Hepatic stellate cell (primary cell): ENCODE measurements around the gene NDUFC1.
"Not testable (repeated sequence)": the region's sequence is repeated elsewhere in the genome, so short reads cannot be mapped to it uniquely, and the experiment has no call there.

Experiments
- DNase-seq: peaks from one replicate; pipeline ENCODE4 v3.0.0; 2011; ENCODE audit warnings: low spot score

The NDUFC1 gene

DNA sequence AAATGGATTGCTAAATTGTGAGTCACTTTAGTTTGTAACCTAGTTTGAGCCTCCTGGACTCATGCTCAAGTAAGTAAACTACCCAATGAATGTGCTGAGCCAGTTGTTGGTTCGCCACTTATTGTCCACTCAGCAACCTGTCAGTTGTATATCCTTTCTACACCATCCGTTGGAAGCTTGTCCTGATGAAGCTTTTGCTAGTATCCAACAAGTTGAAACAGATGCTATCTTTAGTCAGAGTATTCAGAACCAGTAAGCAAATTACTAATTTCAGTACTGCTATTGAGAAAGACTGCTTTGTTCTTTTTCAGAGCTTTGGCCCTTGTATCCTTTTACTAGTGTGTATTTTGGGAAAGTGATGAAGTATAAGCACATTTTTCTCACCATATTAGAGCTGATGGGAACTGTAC is 5.3 kb downstream of the NDUFC1 start:
- DNase-seq: no peak

DNA sequence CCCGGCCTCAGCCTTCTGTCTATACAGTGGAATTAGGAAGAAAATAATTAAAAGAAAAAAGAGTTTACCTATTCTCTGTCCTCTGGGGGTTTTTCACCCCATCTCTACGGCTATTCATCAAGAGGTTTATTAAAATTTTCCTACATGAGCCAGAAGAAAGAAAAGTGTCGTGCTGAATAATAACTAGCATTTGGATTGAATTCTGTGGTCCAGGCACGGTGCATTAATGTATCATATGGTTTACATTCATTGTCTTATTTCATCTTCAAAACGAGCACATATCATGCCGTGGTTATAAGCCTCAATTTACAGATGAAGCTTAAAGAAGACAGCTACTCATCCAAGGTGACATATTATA is 6.4 kb downstream of the NDUFC1 start:
- no peak for DNase-seq

DNA sequence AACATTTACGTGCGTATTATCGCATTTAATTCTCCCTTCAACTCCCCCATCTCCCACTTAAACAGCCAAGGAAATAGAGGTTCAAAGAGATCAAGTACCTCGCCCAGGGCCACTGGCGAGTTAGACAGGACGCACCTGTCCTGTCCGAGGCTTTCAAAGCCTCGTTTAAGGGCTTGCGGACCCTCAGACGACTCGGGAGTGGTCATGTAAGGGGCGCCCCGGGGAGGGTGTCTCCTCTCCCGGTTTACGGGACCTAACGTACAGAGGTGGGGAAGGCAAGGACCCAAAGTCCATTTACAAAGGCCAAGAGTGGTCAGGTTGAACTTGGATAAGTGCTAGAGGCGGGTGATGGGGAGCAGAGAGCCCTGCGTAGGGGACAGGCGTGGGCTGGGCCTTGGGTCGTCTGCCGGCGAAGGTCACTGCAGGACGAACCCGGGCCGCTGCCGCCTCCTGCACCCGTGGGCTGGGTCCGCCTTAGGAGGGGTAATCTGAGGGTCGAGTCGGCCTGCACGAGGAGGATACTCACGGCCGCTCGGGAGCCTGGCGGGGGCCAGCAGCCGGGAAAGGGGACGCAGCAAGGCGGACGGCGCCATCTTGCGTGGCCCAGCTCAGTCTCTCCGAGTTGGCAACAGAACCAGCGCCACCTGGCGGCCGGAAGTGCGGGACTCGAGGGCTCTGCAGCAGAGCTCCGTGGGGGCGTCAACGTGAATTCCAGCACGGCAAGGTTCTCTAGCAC is 6.9 kb downstream of the NDUFC1 start:
- DNase-seq: peak; percentile 89

DNA sequence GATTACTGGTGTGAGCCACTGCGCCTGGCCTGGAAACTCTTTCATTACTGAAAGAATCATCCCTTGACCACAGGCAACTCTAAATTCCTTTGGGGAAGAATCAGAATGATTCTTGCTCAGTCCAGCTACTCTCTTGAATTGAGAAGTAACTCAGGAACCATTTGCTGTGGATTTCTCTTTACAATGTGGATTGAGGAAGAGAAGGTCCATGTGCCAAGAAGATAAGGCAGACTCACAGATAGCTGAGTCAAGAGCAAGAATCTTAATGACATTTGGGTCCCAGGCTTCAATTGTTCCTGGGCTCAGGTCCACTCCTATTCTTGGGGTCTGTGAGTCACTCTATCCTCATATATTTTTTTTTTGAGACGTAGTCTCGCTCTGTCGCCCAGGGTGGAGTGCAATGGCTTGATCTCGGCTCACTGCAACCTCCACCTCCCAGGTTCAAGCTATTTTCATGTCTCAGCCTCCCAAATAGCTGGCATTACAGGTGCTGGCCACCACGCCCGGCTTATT is 16.0 kb downstream of the NDUFC1 start:
- no peak for DNase-seq

DNA sequence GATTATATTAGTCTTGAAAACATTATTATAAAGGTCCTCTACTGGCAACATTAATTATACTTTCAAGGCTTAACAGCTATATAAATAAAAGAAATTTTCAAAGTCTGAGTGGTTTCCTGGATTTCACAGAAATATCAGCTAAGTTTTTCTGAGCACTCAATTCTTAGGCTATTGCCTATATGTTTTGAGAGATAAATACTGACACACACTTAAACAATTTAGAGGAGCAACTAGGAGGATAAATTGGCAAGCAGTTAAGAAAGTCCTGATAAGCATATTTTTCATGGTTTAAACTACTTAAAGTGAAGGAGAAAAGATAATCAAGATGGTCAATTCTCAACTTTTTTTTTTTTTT is 19.6 kb downstream of the NDUFC1 start:
- DNase-seq: peak; percentile 14

DNA sequence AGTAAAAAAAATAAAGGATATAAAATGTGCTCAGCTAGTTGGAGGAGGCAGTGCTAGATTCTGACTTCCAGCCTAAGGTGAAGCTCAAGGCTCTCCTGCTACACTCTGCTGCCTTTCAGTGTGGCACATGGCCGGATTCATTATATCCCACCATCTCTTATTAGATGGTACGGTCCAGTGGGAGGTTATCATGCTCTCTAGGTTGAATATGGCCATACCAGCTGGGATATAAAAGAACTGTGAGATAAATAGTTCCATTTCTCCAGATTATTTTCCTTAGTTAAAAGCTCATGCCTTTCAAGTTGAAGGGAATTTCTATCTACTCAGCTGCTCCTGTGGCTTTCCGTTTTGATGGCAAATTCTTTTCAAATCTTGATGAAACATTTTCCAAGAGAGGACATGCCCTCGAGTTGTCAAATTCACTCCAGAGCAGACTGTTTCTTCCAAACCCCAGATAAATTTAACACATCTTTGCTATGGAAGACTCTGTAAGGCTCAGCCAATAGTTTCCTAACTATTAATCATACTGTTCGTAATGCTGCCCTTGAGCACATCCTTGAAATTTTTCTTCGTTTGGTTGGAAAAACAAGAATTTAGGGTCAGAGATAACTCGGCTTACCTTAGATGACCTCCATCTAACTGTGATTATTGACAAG is 20.1 kb downstream of the NDUFC1 start:
- DNase-seq: peak; percentile 30

DNA sequence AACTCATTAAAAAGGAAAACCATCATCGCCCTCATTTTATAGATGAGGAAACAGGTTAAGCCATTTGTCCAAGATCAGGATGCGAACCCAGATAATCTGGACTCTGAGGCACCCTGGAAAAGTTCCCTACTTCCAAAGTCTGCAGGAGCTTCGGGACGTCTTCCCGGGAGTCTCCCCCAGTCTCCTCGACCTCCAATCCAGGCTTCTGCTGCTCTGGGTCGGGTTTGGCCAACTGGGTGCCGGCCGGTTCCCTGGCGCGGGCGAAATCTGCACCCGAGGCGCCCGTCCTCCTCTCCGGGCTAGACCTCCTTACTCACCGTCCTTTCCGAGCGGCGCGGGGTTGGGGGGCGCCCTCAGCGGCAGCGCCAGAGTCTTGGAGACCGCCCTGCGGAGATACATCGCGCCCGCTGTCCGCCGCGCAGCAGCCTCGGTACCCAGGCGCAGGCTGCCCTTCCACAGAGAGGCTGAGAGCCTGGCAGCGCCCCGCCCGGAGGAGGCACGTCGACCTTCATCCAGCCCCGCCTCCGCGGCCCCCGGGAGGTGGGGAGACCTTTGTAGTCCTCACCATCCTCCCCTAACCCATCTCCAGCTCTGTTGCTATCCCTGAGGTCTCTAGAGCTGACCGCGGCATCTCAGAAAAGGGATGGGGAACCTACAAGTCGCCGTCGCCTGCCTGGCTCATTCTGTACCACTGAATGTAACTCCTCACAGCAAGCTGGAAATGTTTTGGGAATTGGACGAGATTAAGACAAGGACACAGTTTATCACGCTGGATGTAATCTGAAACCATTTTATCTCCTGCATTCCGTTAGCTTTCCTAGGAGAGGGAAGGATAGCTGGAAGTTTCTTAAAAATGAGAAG is 22.3 kb downstream of the NDUFC1 start, which contains the start of gene MGARP:
Gene MGARP (minus strand): TSS at position 466 of the 861 bp plus-strand sequence. CDS start 67 bp downstream, at position 399.
- peak; percentile 13 for DNase-seq

DNA sequence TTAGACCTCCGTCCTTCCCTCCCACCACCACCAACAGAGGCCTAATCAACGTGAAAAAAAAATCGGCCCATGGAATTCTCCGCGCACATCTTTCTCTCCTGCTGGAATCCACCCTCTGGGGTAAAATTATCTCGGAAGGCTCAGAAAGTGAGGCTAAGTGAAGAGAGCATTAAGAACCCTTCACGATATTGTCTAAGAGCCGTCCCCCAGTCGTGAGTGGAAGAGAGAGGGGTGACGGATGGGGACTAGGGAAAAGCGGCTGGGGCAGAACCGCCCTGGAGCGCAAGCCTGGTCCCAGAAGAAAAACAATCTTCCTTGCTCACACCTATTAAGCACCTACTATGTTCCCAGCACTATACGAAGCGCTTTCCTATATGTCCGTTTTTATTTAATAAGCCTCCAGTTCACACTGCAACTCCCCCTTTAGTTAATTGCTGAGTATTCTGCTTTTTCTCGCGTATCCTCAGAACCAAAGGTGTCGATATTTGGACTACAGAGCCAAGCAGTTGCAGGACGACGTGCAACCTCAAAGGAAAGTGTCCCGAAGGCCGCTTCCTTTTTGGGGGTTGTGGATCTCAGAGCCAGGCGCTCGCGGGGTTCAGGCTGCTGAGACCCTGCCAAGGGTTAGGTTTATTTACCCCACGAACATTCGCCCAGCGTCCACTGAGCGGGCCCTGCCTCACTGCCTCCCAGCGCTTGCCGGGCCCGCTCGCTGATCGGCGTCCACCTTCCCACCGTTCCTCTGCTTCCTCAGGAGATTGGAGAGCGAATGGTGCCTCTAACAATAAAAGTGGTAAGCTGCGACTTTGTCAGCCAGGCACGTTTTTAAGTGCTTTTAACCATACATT is 23.1 kb downstream of the NDUFC1 start:
- no peak for DNase-seq

DNA sequence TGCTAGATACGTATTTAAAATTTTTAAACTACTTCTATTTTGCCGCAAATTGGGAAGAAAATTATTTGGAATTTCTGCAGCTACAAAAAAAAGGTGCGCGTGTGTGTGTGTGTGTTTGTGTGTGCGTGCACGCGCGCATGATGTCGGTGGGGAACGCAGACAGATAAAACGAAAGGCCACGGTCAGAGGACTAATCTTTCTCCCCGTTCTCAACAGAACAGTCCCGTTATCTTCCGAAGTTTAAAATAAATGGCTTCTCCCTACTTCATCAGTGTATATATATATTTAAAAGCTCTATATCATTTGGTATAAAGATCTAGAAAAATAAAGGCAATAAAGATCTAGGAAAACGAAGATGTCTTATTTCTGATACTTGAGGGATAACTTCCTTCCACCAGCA is 23.8 kb downstream of the NDUFC1 start:
- DNase-seq: no peak

DNA sequence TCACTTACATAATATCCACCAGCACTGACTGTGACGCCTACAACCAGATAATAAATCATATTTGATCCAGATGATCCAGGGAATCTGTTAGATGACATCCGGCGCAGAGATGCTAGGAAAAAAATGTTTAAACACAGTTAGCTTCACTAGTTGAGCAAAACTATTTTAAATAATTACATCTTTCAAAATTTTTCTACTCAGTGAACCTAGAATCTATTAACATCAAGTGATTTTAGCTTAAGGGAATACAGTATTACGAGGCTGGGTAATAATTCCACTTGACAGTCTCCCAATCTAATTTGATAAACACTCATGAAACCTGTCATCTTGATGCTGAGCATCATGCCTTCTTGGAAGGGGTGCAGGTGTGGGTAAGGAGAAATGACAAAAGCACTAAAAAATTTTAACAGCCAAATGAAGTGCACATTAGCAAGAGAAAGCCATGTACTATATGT is 27.0 kb downstream of the NDUFC1 start:
- no peak for DNase-seq

DNA sequence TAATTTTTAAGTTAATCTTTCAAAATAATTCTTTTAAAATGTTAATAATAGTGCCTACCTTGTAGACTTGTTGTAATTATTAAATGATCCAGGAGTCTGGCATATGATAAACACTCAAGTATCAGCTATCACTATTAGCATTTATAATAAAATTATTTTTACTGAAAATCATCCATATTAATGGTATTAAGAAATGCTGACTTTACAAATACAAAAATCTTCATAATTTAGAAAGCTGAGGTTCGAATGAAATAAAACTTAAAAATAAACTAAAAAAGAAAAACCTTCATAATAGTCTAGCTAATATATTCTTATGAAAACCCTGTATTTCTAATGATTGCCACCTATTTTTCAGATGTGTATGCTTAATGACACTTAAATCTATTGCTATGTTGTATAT is 27.5 kb downstream of the NDUFC1 start:
- DNase-seq: no peak

DNA sequence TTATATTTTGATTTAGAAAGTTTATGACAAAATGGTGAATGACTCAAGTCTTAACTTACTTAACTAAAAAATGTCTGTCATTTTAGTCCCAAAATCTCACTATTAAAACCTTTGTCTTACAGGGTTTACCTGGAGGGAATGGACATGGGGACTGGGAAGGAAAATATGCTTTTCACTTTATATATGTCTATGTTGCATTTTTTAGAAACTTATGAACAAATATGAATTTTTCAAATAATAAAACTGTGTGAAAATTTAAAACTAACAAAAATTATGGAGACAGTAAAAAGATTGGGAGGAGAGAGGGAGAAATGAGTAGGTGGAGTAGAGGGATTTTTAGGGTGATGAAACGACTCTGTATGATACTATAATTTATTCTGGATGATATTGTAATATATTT is 28.4 kb downstream of the NDUFC1 start:
- DNase-seq: no peak

DNA sequence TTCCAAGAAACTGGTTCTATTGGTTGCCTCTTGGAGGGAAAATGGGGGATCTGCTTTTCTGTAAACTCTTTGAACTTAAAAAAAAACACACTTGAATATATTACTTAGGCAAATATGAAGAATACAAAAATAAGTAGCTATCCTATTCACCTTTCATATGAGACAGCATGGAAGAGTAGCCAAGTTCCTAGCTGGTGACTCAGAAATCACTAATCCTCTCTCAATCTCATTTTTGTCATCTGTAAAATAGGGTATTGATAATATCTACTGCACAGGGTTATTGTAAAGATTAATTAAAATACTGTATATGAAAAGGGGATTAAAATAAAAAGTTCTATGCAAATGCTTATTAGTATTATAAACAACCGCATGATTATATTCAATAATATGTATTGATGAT is 35.0 kb downstream of the NDUFC1 start:
- no peak for DNase-seq

DNA sequence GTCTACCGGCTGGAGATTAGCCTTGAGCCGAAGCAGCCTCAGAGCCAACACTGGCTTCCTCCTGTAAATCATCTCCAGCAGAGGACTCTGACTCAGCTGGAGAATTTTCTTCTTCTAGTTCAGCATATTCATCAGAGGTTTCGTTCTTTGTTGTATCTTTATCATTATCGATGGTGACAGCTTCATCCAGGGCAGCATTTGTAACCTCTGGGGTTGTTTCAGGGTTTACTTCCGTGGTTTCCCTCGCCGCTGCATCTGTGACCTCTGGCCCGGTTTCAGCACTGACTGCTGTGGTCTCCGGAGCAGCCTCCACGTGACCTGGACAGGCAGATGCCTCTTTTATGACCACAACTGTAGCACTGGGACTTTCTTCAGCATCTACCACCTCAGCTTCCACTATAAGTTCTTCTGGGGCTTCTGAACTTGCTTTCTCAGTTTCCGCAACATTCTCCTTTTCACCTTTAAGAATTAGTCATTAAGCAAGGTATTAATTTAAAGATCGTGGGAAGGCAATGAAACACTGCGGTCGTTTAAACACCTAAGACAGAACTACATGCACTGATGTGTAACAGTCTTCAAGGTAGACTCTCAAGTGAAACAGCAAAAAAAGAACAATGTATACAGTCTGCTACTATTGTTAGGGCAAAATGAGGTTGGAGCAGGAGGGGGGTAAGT is 35.6 kb downstream of the NDUFC1 start:
- peak; percentile 69 for DNase-seq

DNA sequence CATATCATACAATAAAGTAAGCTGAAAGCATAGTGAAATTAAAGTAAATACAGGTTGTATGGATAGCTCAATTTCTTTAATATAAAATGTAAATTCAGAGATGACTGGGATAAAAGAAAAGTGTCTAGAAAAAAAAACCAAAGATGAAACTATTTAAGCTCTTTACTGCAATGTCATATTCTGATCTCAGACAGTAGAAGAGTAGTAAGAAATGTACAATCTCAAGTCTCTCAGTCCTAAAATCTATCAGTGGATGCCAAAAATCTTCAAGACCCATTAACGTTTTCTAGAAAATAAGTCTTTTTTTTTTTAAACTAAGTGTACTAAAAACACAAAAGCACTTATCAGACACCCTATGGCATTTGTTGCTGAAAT is 36.1 kb downstream of the NDUFC1 start:
- DNase-seq: no peak

DNA sequence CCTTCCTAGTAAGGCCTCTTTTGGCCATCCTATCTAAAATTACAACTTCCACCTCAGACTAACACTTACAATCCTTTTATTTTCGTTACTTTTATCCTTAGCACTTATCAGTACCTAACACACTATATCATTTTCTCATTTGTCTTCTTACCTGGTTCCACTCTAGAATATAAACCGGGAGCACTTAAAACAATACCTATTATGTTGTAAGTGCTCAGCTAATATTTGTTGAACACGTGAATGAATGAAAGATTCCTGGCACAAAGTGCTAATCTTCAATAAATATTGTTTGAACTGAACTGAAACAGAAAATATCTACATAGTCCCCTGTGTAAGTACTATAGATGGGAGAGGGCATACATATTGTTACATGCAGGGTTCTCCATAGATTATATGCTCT is 36.6 kb downstream of the NDUFC1 start:
- no peak for DNase-seq

DNA sequence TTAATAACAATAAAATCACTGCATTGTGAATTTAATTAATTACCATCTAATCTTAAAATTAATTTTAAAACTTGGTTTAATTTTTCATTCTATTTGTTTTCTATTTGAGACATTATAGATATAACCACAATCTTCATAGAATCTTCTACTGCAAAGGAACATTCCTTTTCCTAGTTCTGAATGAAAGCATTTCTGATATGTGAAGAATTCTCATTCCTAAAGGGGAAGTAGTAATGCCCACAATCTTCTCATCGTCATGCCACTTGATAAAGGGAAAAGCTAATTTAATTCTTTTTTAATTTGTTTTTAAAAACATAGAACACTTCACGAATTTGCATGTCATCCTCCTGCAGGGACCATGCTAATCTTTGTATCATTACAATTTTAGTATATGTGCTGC is 45.9 kb downstream of the NDUFC1 start:
- no peak for DNase-seq

DNA sequence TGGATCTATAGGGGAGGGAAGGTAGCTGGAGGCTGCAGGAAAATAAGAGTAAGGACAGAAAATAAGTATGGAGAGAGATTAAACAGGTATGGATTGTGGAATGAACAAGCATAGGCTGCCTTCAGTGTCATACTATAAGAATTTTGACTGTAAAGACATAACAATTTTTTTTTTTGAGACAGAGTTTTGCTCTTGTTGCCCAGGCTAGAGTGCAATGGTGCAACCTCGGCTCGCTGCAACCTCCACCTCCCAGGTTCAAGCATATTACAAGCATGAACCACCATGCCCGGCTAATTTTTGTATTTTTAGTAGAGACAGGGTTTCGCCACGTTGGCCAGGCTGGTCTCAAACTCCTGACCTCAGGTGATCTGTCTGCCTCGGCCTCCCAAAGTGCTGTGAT is 46.7 kb downstream of the NDUFC1 start:
- not testable (repeated sequence) for DNase-seq

DNA sequence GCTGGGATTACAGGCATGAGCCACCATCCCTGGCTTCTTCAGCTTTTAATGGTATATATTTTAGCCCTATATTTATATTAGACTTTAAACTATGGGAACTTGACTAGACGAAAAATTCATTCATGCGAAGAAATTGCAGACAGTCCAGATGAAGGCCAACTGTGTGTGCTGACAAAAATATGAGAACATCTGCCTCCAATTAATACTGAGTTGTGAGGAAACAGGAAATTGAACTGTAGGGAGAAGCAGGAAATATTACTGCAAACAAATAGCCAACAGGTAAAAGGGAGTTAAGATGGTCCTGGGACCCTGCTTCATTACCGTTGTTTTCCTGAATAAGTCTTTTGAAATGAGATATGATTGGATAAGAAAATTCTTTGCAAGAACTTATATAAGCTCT is 48.6 kb downstream of the NDUFC1 start:
- no peak for DNase-seq

DNA sequence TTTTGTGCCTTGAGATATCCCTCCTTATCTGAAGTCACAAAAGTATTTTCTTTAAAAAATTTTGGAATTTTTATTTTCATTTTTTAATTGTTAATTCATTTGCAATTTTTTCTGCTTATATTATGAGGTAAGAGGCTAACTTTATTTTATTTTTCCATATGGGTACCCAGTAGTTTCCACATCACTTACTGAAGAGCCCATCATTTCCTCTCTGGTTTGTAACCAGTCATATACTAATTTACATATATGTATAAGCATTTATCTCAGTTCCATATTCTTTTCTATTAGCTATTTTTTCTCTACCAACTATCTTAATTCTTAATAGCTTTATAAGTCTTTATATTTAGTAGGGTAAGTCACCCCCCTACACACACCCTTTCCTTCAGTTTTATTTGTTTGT is 49.2 kb downstream of the NDUFC1 start:
- DNase-seq: no peak

DNA sequence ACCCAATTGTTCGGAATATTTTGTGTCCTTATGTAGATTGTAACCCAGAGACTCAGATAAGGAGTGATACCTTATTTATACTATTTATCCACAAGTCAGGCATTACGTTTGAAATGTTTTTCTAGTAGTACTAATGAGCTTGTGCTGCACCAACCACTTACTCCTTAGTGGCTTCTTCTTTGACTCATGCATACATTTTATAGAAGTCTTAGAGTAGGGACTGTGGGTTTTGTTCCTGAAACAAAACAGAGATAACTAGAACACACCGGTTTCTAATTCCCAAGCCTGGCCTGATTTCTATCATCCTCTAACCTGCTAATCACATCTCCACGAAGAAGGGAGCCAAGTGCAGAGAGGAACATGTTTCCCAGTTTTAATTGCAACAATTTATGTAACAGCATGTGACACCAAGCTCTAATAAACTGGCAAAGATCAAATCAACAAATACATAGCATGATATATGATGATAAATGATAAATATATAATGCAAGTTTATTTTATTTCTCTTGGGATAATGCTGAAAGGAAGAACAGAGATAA is 54.5 kb downstream of the NDUFC1 start:
- no peak for DNase-seq
